Neural progenitor cell (in vitro differentiated cells): ENCODE data around the gene LRPAP1.

Experiments
- CTCF ChIP-seq: fragments of 200-600 bp; sonication (generic); IDR thresholded peaks from 2 replicates; pipeline ENCODE4 v1.5.1; 2017; ENCODE audit warnings: antibody characterized with exemption, mild to moderate bottlenecking
- EZH2 ChIP-seq: fragments of 200-600 bp; sonication (generic); IDR thresholded peaks from 2 replicates; pipeline ENCODE4 v1.6.1; 2017; ENCODE audit warnings: antibody characterized with exemption, mild to moderate bottlenecking, moderate library complexity

- TF ChIP-seq CTCF = no peak
- TF ChIP-seq EZH2 = no peak
These were observed 57.0 kb downstream of the LRPAP1 start for GRCh38 chr4:3475041-3475712.
